ENCODE data around the gene PRMT7.

- TF ChIP-seq EZH2phosphoT487 (IDR thresholded peaks at IDR 0.05; ENCODE audit: insufficient read depth, low read depth) = no peak
- no peak for TF ChIP-seq EZH2 (IDR thresholded peaks at IDR 0.05; ENCODE audit: insufficient read depth, poor library complexity, severe bottlenecking)
Observed at GRCh38 chr16:68370581-68371275, 59.9 kb downstream of the PRMT7 start.
